ENCODE data around the gene CCDC80. TPM values are rescaled to one million over a fixed set of nuclear protein-coding genes. Genes with fewer than 3 reads are reported as not detected.
A peak's percentile ranks its signal among the peaks of the same experiment; 100 is the strongest.

CCDC80 gene
- total and polyA plus RNA-seq, 2 of the 4 experiments (the other 2 are of a cell fraction): 387 to 418 TPM

- TF ChIP-seq RFX5 (IDR thresholded peaks at IDR 0.05; ENCODE audit: low read depth, low read length): no peak
- peak; percentile 88 for TF ChIP-seq POLR2A (IDR thresholded peaks at IDR 0.05; ENCODE audit: low read depth, low read length)
- no peak for TF ChIP-seq SMC3 (IDR thresholded peaks at IDR 0.05; ENCODE audit: low read depth, low read length)
Observed at GRCh38 chr3:112561734-112562529, 79.0 kb downstream of the CCDC80 start, which contains the start of the genes ATG3 and SLC35A5 (continued).

- Histone ChIP-seq H4K8ac (ENCODE audit: low read depth in 2 of 2, low read length in 2 of 2) (peak overlapping the region; percentile 79 to 90; a peak in 3 of 4 replicates), H3K4me3 (ENCODE audit: insufficient read depth, low read depth, low read length) (peak overlapping the region; percentile 56), H4K91ac (ENCODE audit: insufficient read depth, low read depth, low read length) (peak overlapping the region; percentile 82; the same call in 1 of the 2 replicates), H3K14ac (replicated peaks; ENCODE audit: low read depth, low read length) (peak overlapping the region; percentile 10; the same call in 1 of the 2 replicates), H2AFZ (replicated peaks; ENCODE audit: low read length, poor library complexity) (peak overlapping the region; percentile 99), H3K4me2 (ENCODE audit: low read depth, low read length) (peak overlapping the region; percentile 94), H3K9me3 (ENCODE audit: control insufficient read depth, insufficient read depth, low read length) (no peaks in the 10 kb centered on the region), H2BK20ac (ENCODE audit: low read depth, low read length) (no peak overlapping the region), H3K36me3 (ENCODE audit: control insufficient read depth, insufficient read depth, low read length) (peaks cover 3% of the 10 kb centered on the region; the same call in 1 of the 2 replicates), H3K27ac (ENCODE audit: insufficient read depth, low read length) (peak overlapping the region; percentile 85), H3K4me1 (ENCODE audit: control insufficient read depth, insufficient read depth, low read length) (no peaks in the 10 kb centered on the region), H2AK9ac (replicated peaks; ENCODE audit: low read depth, low read length, poor library complexity) (peak overlapping the region; percentile 97), H2BK120ac (ENCODE audit: low read depth, low read length) (peak overlapping the region; percentile 37; the same call in 1 of the 2 replicates), H4K5ac (ENCODE audit: low read depth, low read length) (0 out of 2 replicates have a peak overlapping the region, but pooled peaks have one; percentile 17), H2BK15ac (ENCODE audit: low read depth, low read length) (no peak overlapping the region), H3K23ac (ENCODE audit: low read depth, low read length) (0 out of 2 replicates have a peak overlapping the region, but pooled peaks have one; percentile 89), H4K20me1 (ENCODE audit: insufficient read depth, low read length) (peaks cover 2% of the 10 kb centered on the region), H3K4ac (ENCODE audit: low read depth, low read length) (peak overlapping the region; percentile 87), H3K9me1 (ENCODE audit: insufficient read depth, low read length) (peaks cover 3% of the 10 kb centered on the region), H3K18ac (ENCODE audit: low read depth, low read length) (no peak overlapping the region; the same call in 1 of the 2 replicates), H2AK5ac (ENCODE audit: low read depth, low read length) (no peak overlapping the region), H3K56ac (ENCODE audit: extremely low read depth, insufficient read depth, low read length) (peak overlapping the region; percentile 87; the same call in 1 of the 2 replicates), H3K9ac (ENCODE audit: low read depth, low read length) (peak overlapping the region; percentile 83), H2BK5ac (ENCODE audit: low read depth, low read length, poor library complexity, severe bottlenecking) (peak overlapping the region; percentile 86), H3K79me1 (ENCODE audit: low read depth in 1 of 2, low read length in 2 of 2) (peaks cover 9 to 26% of the 10 kb centered on the region in 2 experiments), H3K27me3 (ENCODE audit: control insufficient read depth, insufficient read depth, low read length) (no peaks in the 10 kb centered on the region)
- ATAC-seq (ENCODE audit: low read depth): peak; percentile 54
- BruUV-seq (replicated peaks): no TSS peak
- in situ Hi-C loops (cut with MboI; ENCODE audit: low sequenced_read_pairs) (no loop called here), intact Hi-C loops (cut with micrococcal nuclease) (no loop called here), dilution Hi-C loops (cut with HindIII; ENCODE audit: low sequenced_read_pairs, unreplicated experiment) (no loop called here)
- ChIA-PET POLR2A (ENCODE audit: unreplicated experiment) (no interaction called here), CTCF (no interaction called here)
- 0% methylated on average over 15 of the region's 29 CpGs; no CpG with 5 or more reads in 1 of the 2 experiments for WGBS, 2 experiments (ENCODE audit: extremely low coverage in 2 of 2, insufficient read length in 1 of 2)
- DNase-seq: no peak
- TF ChIP-seq RAD21 (IDR thresholded peaks at IDR 0.05; ENCODE audit: low read length) (no peak), RCOR1 (IDR thresholded peaks at IDR 0.05; ENCODE audit: insufficient replicate concordance, low read length) (no peak), CTCF (conservative IDR thresholded peaks at IDR 0.05; ENCODE audit: low read depth, low read length) (no peak), RFX5 (IDR thresholded peaks at IDR 0.05; ENCODE audit: low read depth, low read length) (no peak), SMC3 (IDR thresholded peaks at IDR 0.05; ENCODE audit: low read depth, low read length) (no peak), USF2 (IDR thresholded peaks at IDR 0.05; ENCODE audit: low read depth, low read length) (no peak), POLR2A (IDR thresholded peaks at IDR 0.05; ENCODE audit: low read depth, low read length) (no peak), NFE2L2 (IDR thresholded peaks at IDR 0.05; ENCODE audit: low read depth, low read length) (no peak), CEBPB (IDR thresholded peaks at IDR 0.05; ENCODE audit: low read depth, low read length) (no peak), FOS (IDR thresholded peaks at IDR 0.05; ENCODE audit: low read depth, low read length) (no peak), MAFK (IDR thresholded peaks at IDR 0.05; ENCODE audit: low read depth, low read length) (no peak), BHLHE40 (IDR thresholded peaks at IDR 0.05; ENCODE audit: low read depth, low read length) (no peak)
Observed at GRCh38 chr3:112561484-112561733, 79.5 kb downstream of the CCDC80 start.

Measured in IMR-90 (cell line).